ENCODE measurements around the gene APOL6. TPM values are rescaled to one million over a fixed set of nuclear protein-coding genes. Genes with fewer than 3 reads are reported as not detected.

Gene APOL6
- total RNA-seq, 4 donors from 2014 or later: 3.1 to 8.3 (median 5.1) TPM

DNA sequence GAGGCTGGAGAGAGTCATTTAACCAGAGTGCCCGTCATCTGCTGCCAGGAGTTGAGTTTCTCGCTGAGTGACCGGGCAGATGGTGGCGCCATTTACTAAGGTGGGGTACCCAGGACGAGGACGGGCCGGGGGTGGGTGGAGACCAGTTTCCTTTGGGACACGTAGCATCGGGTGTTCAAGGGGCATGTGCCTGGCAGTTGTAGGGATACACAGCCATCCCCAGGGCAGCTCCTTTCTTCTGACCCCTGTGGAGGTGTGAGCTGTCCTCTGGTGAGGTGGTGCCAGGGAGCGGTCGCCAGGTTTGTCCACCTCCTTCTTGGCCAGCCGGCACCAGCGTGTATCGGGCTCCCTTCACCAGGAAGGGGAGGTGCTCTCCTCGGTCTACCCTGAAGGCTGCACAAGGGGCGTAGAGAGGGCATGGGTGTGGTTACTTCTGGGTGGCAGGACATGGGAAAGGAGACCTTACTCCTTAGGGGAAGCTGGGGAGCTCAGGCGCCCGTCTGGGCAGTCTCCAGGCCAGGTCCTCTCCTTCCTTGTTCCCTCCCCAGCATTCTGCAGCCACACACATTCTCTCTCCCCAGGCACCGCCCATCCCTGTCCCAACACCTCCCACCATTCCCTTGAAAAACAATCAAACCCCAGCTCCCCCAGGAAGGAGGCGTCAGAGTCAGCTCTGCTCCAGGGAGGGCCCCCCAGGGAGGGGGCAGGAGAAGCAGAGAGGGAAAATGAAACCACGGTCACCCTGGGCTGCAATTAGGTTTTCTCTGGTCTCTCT lies 20.8 kb upstream of the APOL6 start:
- H3K27me3 ChIP-seq: no peaks in the 10 kb centered on the region
- 5% methylated on average over 19 of the region's 21 CpGs for WGBS
- peaks cover 28% of the 10 kb centered on the region for H3K4me1 ChIP-seq
- no peaks in the 10 kb centered on the region for H3K9me3 ChIP-seq
- H3K36me3 ChIP-seq: no peaks in the 10 kb centered on the region
- DNase-seq (ENCODE audit: low spot score in 2 of 2): peak; percentile 84 to 92
- peak overlapping the region; percentile 79 for H3K27ac ChIP-seq
- peak overlapping the region; percentile 53 for H3K4me3 ChIP-seq
- TF ChIP-seq POLR2A (IDR thresholded peaks at IDR 0.05): peak in 1 of 2 donors; percentile 7
- TF ChIP-seq, protein P1, sequence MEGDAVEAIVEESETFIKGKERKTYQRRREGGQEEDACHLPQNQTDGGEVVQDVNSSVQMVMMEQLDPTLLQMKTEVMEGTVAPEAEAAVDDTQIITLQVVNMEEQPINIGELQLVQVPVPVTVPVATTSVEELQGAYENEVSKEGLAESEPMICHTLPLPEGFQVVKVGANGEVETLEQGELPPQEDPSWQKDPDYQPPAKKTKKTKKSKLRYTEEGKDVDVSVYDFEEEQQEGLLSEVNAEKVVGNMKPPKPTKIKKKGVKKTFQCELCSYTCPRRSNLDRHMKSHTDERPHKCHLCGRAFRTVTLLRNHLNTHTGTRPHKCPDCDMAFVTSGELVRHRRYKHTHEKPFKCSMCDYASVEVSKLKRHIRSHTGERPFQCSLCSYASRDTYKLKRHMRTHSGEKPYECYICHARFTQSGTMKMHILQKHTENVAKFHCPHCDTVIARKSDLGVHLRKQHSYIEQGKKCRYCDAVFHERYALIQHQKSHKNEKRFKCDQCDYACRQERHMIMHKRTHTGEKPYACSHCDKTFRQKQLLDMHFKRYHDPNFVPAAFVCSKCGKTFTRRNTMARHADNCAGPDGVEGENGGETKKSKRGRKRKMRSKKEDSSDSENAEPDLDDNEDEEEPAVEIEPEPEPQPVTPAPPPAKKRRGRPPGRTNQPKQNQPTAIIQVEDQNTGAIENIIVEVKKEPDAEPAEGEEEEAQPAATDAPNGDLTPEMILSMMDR (IDR thresholded peaks at IDR 0.05): no peak

DNA sequence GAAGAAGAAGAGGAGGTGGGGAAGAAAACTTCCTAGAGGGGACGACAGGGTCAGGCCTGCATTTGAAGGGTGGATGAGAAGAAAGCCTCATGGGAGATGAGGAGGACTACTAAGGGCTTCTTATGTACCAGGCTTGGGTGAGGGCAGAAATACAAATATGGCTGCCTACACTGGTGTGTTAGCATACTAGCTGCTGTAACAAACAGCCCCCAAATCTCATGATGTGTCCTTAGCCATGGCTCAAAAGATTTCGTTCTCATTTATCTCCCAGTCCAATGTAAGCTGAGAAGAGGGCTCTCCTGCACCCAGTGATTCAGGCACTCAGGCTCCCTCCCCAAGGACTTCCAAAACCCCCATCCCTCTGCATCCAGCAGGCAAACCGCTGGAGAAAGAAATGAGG lies 19.5 kb upstream of the APOL6 start:
- H3K27me3 ChIP-seq: no peaks in the 10 kb centered on the region
- WGBS: 95% methylated on average over 3 of the region's 3 CpGs
- DNase-seq (ENCODE audit: low spot score in 2 of 2): no peak
- no peak overlapping the region for H3K4me3 ChIP-seq
- H3K9me3 ChIP-seq: no peaks in the 10 kb centered on the region
- no peaks in the 10 kb centered on the region for H3K36me3 ChIP-seq
- TF ChIP-seq, protein P1 (IDR thresholded peaks at IDR 0.05): no peak
- TF ChIP-seq POLR2AphosphoS5 (IDR thresholded peaks at IDR 0.05): no peak
- peak overlapping the region; percentile 60 for H3K27ac ChIP-seq
- H3K4me1 ChIP-seq: peaks cover 17% of the 10 kb centered on the region

DNA sequence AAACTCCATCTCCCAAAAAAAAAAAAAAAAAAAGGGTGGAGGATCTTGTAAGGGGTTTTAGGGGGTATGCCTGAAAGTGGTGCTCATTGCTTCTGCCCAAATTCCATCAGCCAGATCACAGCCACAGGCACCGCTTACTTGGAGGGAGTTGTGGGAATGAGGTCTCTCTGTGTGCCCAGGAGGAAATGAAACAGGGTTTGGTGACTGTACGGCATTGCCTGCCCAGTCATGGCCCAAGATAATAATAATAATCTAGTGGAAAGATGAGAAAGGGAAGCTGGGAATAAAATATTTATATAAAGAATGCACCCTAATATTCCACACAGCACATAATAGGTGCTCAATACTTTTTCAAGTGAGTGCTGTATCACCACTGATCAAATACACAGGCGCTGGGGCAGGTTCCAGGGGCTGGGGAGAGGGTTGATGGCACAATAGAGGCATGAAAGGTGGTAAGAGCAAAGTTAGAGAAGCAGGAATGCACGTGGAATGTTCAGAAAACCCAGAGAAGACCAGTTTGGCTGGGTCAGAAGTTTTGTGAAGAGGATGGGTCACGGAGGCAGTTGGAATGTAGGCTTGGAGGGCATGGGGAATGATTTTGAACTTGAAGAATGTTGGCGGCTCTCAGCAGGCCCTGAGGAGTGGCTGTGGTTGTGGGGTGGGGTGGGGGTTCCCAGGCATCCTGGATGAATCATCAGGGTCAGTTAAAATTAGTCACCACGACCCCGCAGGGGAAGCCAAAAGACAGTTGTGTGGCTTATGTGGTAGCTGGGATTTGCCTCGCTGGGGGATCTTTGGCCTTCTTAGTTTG lies 18.6 kb upstream of the APOL6 start:
- no peak overlapping the region for H3K4me3 ChIP-seq
- DNase-seq (ENCODE audit: low spot score in 2 of 2): peak; percentile 84 to 86
- H3K36me3 ChIP-seq: no peaks in the 10 kb centered on the region
- H3K27ac ChIP-seq: peak overlapping the region; percentile 60
- peaks cover 17% of the 10 kb centered on the region for H3K4me1 ChIP-seq
- WGBS: 24% methylated on average over 9 of the region's 9 CpGs
- H3K27me3 ChIP-seq: no peaks in the 10 kb centered on the region
- no peaks in the 10 kb centered on the region for H3K9me3 ChIP-seq
- no peak for TF ChIP-seq EP300 (IDR thresholded peaks at IDR 0.05)
- TF ChIP-seq POLR2AphosphoS5 (IDR thresholded peaks at IDR 0.05): peak in 1 of 3 donors; percentile 43

DNA sequence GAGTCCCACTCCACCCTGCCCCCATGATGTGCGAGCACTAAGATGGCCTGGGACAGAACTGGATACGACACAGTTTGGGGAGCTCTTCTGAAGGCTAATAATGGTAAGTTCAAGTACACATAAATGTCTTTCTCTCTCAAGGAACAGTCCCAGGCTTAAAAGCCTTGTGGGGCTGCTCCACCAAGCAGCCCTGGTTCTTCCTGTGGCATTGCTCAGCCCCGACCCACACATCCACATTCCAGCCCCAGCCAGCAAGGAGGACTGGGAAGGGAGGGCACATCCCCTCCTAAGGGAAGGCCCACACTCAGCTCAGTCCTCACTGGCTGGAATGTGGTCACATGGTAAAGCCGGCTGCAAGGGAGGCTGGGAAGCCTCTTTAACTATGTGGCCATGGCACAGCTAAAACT lies 17.9 kb upstream of the APOL6 start:
- no peak for DNase-seq (ENCODE audit: low spot score in 2 of 2)
- Histone ChIP-seq H3K27me3 (no peaks in the 10 kb centered on the region), H3K9me3 (no peaks in the 10 kb centered on the region), H3K4me1 (peaks cover 17% of the 10 kb centered on the region), H3K4me3 (no peak overlapping the region), H3K36me3 (no peaks in the 10 kb centered on the region), H3K27ac (no peak overlapping the region)
- 75% methylated on average over 4 of the region's 4 CpGs for WGBS
- no peak for TF ChIP-seq POLR2AphosphoS5 (IDR thresholded peaks at IDR 0.05)
- no peak for TF ChIP-seq POLR2A (IDR thresholded peaks at IDR 0.05)
- TF ChIP-seq EP300 (IDR thresholded peaks at IDR 0.05): no peak
- TF ChIP-seq, protein P1 (IDR thresholded peaks at IDR 0.05): no peak

DNA sequence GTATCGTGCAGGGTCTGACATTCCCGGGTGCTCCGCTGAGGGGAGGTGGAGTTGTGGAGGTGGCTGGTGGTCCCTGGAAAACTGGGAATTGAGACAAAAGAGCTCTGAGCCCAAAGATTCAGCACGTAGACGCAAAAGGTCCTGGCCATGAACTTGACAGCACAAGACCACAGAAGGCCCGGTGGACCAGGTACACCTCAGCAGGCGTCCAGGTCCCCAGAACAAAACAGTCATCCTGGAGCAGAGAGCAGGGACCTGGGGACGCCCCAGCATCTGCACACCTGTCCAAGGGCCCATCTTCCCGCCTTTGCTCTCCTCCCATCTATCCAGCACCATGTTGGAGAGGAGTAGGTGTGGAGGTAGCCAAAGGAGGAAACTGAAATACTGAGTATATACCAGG lies 17.4 kb upstream of the APOL6 start:
- H3K27me3 ChIP-seq: no peaks in the 10 kb centered on the region

More for the DNA sequence above, 17.4 kb upstream of the APOL6 start:
- H3K9me3 ChIP-seq: no peaks in the 10 kb centered on the region
- H3K4me1 ChIP-seq: peaks cover 17% of the 10 kb centered on the region
- peak in 1 of 2 donors; percentile 73 for DNase-seq (ENCODE audit: low spot score in 2 of 2)
- no peak overlapping the region for H3K27ac ChIP-seq
- no peaks in the 10 kb centered on the region for H3K36me3 ChIP-seq
- 84% methylated on average over 9 of the region's 9 CpGs for WGBS
- H3K4me3 ChIP-seq: no peak overlapping the region
- TF ChIP-seq POLR2AphosphoS5 (IDR thresholded peaks at IDR 0.05) (no peak), POLR2A (IDR thresholded peaks at IDR 0.05) (no peak), EP300 (IDR thresholded peaks at IDR 0.05) (no peak)
- TF ChIP-seq, protein P1 (IDR thresholded peaks at IDR 0.05): no peak

Measured in suprapubic skin (tissue), 4 donors.